ENCODE measurements around the gene TYK2. TPM values are rescaled to one million over a fixed set of nuclear protein-coding genes. Genes with fewer than 3 reads are reported as not detected.

TYK2 gene
- total RNA-seq, 1 experiment from 2014 or later, result 104 TPM

DNA sequence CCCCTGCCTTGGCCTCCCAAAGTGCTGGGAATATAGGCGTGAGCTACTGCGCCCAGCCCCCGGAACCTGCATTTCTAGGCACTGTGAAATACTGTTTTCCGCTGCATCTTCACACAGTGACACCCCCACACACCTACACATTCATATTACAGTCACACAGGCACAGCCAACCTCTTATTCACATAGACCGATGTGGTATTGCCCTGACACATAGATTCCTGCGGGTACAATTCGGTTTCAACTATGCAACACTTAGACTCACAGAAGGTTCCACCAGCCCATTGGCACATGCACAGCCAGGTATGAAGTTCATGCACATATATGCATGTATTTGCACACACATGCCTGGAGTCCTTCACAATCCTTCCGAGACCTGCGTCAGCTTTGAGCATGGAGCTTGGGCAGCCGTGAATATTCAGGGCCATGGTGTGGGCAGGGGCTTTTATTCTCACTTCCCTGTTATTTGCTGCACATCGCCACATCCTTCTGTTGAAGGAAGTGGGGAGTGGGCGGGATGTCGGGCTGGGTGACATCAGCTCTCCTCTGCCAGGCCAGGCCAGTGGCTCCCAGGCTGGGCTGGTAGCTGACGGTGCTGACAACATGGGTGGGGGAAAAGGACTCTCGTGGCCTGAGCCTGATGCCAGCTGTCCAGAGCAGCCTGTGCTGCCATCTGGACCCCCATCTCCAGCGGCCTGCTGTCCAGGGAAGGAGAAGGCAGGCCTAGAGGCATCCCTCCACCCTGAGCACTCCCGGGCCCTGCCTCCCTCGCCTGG lies 28.3 kb upstream of the TYK2 start:
- Histone ChIP-seq H3K36me3 (ENCODE audit: control insufficient read depth, insufficient read depth, low read length) (no peaks in the 10 kb centered on the region; the same call in 1 of the 2 replicates), H3K27ac (ENCODE audit: low read length) (no peak overlapping the region), H3K4me1 (ENCODE audit: control insufficient read depth, insufficient read depth, low read length) (0 out of 2 replicates have a peak, but pooled peaks cover 3% of the 10 kb centered on the region), H3K27me3 (ENCODE audit: control insufficient read depth, insufficient read depth, low read length) (no peaks in the 10 kb centered on the region), H3K9me3 (ENCODE audit: control insufficient read depth, insufficient read depth, low read depth, low read length) (no peaks in the 10 kb centered on the region), H3K4me3 (ENCODE audit: low read depth in 2 of 2, low read length in 2 of 2) (no peak overlapping the region)
- intact Hi-C loops (cut with micrococcal nuclease; ENCODE audit: unreplicated experiment), result no loop called here
- no peak for ATAC-seq
- POLR2A ChIA-PET, result no interaction called here
- TF ChIP-seq TCF7L2 (IDR thresholded peaks at IDR 0.05; ENCODE audit: low read depth, low read length) (no peak), REST (IDR thresholded peaks at IDR 0.05; ENCODE audit: insufficient read depth in 1 of 2, low read depth in 2 of 2, low read length in 1 of 2) (no peak), SIN3A (IDR thresholded peaks at IDR 0.05; ENCODE audit: borderline replicate concordance, insufficient read depth, low read depth, low read length) (no peak), POLR2AphosphoS5 (IDR thresholded peaks at IDR 0.05; ENCODE audit: low read depth, low read length) (no peak)
- TF ChIP-seq, protein P1, sequence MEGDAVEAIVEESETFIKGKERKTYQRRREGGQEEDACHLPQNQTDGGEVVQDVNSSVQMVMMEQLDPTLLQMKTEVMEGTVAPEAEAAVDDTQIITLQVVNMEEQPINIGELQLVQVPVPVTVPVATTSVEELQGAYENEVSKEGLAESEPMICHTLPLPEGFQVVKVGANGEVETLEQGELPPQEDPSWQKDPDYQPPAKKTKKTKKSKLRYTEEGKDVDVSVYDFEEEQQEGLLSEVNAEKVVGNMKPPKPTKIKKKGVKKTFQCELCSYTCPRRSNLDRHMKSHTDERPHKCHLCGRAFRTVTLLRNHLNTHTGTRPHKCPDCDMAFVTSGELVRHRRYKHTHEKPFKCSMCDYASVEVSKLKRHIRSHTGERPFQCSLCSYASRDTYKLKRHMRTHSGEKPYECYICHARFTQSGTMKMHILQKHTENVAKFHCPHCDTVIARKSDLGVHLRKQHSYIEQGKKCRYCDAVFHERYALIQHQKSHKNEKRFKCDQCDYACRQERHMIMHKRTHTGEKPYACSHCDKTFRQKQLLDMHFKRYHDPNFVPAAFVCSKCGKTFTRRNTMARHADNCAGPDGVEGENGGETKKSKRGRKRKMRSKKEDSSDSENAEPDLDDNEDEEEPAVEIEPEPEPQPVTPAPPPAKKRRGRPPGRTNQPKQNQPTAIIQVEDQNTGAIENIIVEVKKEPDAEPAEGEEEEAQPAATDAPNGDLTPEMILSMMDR (IDR thresholded peaks at IDR 0.05), result no peak
- in situ Hi-C loops (cut with HindIII; ENCODE audit: low pct_unique_long_range_greater_than_20kb, low sequenced_read_pairs), result no loop called here
- no peak for DNase-seq (ENCODE audit: low read depth, low spot score)
- CTCF ChIA-PET, result no interaction called here
- BruUV-seq (replicated peaks), result no TSS peak

DNA sequence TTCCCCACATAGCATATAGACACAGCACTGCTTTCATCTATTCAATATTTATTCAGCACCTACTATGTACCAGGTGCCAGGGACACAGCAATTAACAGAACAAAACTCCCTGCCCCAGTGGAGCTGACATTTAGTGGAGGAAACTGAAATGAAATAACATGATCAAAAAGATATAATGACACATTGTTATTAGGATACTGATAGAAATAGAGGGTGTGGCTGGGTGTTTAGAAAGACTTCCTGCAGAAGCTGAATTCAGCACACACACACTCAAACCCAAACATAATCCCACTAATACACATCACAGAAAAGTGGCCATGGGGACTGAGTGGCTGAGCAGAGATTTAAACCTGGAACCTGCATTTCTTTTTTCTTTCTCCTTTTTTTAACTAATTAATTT lies 26.7 kb upstream of the TYK2 start:
- intact Hi-C loops (cut with micrococcal nuclease; ENCODE audit: unreplicated experiment) (no loop called here), in situ Hi-C loops (cut with HindIII; ENCODE audit: low pct_unique_long_range_greater_than_20kb, low sequenced_read_pairs) (no loop called here)
- Histone ChIP-seq H3K27me3 (ENCODE audit: control insufficient read depth, insufficient read depth, low read length) (no peaks in the 10 kb centered on the region), H3K36me3 (ENCODE audit: control insufficient read depth, insufficient read depth, low read length) (peaks cover 2% of the 10 kb centered on the region; the same call in 1 of the 2 replicates), H3K27ac (ENCODE audit: low read length) (no peak overlapping the region), H3K9me3 (ENCODE audit: control insufficient read depth, insufficient read depth, low read depth, low read length) (no peaks in the 10 kb centered on the region), H3K4me1 (ENCODE audit: control insufficient read depth, insufficient read depth, low read length) (0 out of 2 replicates have a peak, but pooled peaks cover 3% of the 10 kb centered on the region), H3K4me3 (ENCODE audit: low read depth in 2 of 2, low read length in 2 of 2) (no peak overlapping the region)
- no peak for DNase-seq (ENCODE audit: low read depth, low spot score)
- BruUV-seq (replicated peaks), result no TSS peak
- TF ChIP-seq POLR2AphosphoS5 (IDR thresholded peaks at IDR 0.05; ENCODE audit: low read depth, low read length) (no peak), TCF7L2 (IDR thresholded peaks at IDR 0.05; ENCODE audit: low read depth, low read length) (no peak), REST (IDR thresholded peaks at IDR 0.05; ENCODE audit: insufficient read depth in 1 of 2, low read depth in 2 of 2, low read length in 1 of 2) (no peak), SIN3A (IDR thresholded peaks at IDR 0.05; ENCODE audit: borderline replicate concordance, insufficient read depth, low read depth, low read length) (no peak)
- TF ChIP-seq, protein P1 (IDR thresholded peaks at IDR 0.05), result no peak
- ATAC-seq, result no peak
- ChIA-PET POLR2A (interaction anchor here (0.7 kb wide), 1 partner anchor 9 kb away, joined by 3 read pairs; no protein-coding TSS in a partner anchor), CTCF (no interaction called here)
